ENCODE data around the gene FRMPD4.

- TF ChIP-seq POLR2AphosphoS5 (IDR thresholded peaks at IDR 0.05; ENCODE audit: borderline replicate concordance, low read depth, low read length) (no peak), FOXP2 (optimal IDR thresholded peaks at IDR 0.05; ENCODE audit: control extremely low read depth, extremely low read length, insufficient read depth) (no peak), EZH2 (IDR thresholded peaks at IDR 0.05) (no peak)
These were observed 11.6 kb downstream of the FRMPD4 start for GRCh38 chrX:12149670-12150407.

All from SK-N-MC (cell line).